NCI-H510A treated with DMSO at 0.1 percent for 48 hours (cell line): Measurements from ENCODE around the gene EMC1.
"Not testable (repeated sequence)": the region's sequence is repeated elsewhere in the genome, so short reads cannot be mapped to it uniquely, and the experiment has no call there.

Experiments
- DNase-seq: peaks from one replicate; lab custom pipeline; 2025; lab: John Stamatoyannopoulos, UW

EMC1 gene

DNA sequence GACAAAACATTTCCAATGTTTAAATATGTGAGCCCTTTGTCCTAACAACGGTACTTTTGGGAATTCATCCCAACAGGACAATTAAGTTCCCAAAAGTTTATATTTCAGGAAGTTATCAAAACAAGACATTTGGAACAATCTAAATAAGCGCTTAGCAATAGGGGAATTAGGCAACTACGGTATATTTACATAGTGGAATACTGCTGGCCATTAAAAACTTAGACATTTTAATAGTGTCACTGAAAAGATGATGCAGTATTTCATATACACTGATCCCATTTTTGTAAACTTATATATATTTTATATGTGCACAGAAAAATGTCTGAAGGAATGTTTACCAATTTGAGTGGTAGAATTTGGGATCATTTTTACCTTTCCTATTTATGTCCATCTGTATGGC is 62.1 kb downstream of the EMC1 start:
- DNase-seq = no peak

DNA sequence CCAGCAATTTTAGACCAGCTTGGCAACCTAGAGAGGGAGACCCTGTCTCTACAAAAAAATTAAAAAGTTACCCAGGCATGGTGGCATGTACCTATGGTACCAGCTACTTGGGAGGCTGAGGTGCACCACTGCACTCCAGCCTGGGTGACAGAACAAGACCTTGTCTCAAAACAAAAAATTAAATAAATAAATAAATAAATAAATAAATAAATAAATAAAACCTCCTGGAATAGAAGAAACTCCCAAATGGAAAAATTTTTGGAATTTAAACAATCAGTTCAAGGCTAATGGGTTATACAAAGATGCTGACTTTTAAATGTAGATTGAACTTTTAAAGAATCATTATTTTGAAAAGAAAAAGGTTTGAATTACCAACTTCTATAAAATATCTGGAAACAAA is 63.5 kb downstream of the EMC1 start:
- no peak for DNase-seq

DNA sequence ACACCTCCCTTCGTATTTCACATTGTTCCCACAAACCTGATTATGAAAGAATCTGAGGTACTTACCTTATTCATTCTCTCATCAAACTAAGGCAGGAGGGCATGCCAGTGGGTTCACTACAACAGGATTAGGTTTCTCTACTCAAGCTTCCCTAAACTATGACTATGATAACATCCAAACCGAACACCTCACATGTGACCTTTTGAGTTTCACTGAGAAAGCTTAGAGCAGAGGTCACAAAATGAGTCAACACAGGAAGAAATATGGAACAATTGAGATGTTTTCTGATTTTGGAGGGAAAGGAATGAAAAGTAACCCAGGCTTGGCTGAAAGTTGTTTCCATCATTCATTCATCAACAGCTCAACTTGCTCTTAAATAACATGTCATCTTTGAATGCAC is 65.3 kb downstream of the EMC1 start:
- DNase-seq = no peak

DNA sequence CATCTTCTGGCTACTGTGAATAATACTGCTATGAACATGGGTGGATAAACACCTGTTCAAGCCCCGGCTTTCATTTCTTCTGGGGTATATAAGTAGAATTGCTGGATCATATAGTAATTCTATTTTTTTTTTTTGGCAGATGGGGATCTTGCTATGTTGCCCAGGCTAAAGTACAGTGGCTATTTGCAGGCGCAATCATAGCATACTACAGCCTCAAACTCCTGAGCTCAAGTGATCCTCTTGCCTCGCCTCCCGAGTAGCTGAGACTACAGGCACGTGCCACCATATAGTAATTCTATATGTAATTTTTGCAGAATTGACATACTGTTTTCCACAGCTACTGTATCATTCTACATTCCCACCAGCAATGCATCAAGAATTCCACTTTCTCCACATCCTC is 69.1 kb downstream of the EMC1 start:
- no peak for DNase-seq

DNA sequence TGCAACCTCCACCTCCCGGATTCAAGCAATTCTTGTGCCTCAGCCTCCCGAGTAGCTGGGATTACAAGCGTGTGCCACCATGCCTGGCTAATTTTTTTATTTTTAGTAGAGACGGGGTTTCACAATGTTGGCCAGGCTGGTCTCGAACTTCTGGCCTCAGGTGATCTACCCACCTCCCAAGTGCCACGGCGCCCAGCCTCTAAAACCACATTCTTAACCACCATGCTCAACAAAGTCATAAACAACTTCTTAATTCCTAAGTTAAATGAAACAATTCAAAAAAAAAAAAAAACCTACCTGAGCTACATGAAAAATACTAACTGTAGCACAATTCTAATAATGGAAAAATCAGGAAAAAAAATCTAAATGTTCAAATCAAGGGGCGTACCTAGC is 71.1 kb downstream of the EMC1 start:
- not testable (repeated sequence) for DNase-seq

DNA sequence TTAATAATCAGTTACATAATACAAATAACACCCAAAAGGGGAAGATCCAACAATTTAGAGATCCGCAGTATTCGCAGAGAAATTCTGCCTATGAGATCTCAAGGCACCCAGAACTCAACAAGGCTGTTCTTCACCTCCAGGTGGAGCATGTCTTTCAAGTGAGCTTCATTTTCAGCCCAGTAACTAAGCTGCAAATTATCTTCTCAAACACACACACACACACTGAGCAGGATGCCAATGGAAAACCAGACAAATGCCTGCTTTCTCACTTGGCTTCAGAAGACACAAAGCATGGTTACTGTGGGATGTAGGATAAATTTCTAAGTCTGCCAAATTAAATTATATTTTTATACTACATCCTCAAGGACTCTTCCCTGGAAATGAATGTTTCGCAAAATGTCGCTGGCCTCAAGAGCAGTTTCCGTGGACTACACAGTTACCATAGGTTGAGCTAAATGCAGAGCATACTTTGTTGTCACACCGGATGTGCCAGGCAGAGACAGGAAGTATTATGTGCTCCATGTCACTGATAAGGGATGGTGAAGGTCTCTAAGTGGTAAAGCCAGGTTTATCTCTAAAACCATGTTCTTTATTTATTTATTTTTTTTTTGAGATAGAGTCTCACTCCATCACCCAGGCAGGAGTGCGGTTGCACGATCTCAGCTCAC is 71.6 kb downstream of the EMC1 start:
- no peak for DNase-seq

DNA sequence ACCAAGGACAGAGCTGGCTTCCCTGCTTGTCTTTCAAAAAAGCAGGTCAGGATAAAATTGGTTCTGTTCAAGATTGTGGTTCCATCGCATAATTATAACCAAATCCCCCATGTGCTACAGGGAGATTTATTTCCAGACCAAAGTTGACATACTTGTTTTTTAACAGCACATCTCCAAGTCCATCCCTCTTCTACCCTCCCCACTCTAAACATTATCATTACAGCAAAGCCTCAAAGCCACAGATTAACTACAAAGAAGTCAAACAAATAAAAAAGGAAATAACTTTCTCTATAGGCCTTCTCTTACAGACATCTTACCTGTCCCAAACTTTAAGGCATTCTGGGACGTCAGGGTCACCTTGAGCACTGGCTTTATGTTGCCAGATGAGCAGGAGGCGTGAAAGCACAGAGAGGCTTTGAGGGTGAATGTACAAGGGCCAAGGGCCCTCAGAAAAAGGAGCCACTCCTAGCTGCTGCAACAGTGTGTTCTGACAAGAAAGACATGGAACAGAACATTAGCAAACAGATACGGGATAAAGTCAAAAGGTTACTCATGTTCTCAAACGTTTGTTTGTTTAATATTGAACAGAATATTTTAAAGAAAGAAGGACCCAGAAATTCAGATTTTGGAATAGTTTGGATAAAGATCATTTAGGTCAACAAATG is 72.5 kb downstream of the EMC1 start:
- no peak for DNase-seq

DNA sequence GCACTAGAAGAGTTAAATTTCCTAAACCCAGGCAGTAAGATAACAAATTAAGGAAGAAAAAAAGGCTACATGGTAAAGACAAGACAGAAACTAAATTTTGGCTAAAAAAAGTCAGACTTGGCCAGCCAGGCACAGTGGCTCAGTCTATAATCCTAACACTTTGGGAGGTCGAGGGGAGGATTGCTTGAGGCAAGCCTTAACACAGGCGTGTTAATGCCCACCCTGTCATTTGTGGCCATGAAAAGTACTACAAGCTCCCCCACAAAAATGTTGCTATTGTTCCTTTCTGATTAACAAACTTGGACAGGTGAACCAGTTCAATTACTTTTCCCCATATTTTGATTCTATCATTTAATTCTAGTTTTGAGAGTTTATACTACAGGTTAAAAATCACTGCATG is 73.5 kb downstream of the EMC1 start:
- no peak for DNase-seq

DNA sequence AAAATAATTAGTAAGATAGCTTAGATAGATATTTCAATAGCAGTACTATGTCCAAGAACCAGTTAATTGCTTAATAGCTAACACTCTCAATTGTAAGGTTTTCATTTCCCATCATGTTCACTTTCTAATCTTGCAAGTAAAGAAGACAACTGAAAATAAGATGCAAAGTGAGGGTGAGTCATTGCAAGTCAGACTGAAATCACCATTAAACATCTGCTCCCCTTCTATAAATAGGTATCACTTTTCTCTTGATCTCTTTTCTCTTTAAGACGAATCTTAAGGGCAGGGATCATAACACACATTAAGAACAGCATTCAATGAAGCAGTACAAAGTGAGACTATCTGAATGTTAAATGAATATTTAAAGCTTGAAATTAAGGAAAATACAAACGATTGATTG is 81.7 kb downstream of the EMC1 start:
- no peak for DNase-seq

DNA sequence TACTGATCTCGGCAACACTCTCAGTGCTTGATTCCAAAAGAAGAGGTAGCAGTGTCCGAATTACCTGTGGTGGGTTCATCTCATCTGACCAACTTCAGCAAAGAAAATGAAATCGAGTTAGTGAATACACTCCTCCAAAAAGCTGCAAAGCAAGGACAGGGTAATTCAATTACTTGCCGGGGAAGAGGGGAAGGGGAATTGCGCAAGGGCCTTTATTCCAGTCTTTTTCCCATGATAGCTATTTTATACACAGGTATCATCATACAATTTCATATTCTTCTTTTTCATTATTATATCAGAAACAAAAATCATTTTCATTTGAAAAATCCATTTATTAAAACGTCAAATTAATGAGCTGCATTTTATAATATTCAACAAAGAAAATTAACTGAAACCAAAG is 84.2 kb downstream of the EMC1 start:
- no peak for DNase-seq

DNA sequence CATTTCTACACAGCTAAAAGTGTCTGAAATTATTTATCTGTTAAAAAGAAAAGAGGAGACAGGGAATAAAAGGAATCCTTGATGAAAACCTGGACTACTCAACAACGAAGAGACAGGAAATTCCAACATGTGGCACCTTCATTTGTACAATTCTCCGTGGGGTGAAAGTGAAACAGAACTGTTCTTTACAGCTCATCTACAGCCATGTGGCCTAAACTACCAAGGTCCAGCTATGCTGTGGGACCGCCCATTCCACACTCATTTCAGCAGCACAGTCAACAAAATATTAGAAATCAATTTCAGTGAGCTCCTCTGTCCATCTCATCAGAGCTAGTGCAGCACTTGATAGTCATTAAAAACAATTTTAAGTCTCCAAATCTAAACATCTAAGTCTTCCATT is 85.3 kb downstream of the EMC1 start:
- no peak for DNase-seq
